ENCODE data around the gene REXO1. TPM values are rescaled to one million over a fixed set of nuclear protein-coding genes. Genes with fewer than 3 reads are reported as not detected.

Gene REXO1
- total RNA-seq, 1 experiment from 2014 or later, result 25.8 TPM

DNA sequence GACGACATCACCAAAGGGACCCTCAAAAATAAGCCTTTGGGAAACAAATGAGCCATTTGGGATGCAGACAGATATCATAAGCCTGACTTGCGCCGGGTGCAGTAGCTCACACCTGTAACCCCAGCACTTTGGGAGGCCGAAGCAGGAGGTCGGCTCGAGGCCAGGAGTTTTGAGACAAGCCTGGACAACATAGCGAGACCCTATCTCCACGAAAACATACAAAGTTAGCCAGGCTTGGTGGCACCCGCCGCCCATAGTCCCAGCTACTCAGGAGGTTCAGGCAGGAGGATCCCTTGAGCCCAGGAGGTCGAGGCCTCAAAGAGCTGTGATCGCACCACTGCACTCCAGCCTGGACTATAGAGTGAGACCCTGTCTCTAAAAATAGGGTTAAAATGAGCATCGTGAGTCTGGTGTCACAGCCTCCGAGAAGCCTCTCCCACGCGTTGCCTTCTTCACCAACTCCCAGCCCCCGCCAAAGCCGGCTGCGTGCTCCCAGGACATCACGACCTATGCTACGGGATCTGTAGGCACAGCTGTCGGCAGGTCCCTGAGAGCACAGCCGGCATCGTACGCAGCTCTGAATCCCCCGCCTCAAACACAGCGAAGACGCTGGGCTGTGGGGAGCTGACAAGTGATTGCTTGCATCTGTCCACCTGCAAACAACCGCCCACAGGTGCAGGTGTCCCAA is 1.6 kb downstream of the REXO1 start:
- no peaks in the 10 kb centered on the region for H3K36me3 ChIP-seq (ENCODE audit: low read depth)
- ChIA-PET CTCF (interaction anchor here (0.5 kb wide), 1 partner anchor 21 kb away, joined by 16 read pairs; no protein-coding TSS in a partner anchor), POLR2A (ENCODE audit: unreplicated experiment) (no interaction called here)
- H3F3A ChIP-seq (ENCODE audit: insufficient read depth, low read depth), result peaks cover 14% of the 10 kb centered on the region; the same call in 1 of the 2 replicates
- H2AFZ ChIP-seq, result no peak overlapping the region
- H3K9me3 ChIP-seq (ENCODE audit: insufficient read depth, low read depth), result no peaks in the 10 kb centered on the region
- H3K9me2 ChIP-seq (ENCODE audit: insufficient read depth), result no peaks in the 10 kb centered on the region
- TF ChIP-seq, protein P1, sequence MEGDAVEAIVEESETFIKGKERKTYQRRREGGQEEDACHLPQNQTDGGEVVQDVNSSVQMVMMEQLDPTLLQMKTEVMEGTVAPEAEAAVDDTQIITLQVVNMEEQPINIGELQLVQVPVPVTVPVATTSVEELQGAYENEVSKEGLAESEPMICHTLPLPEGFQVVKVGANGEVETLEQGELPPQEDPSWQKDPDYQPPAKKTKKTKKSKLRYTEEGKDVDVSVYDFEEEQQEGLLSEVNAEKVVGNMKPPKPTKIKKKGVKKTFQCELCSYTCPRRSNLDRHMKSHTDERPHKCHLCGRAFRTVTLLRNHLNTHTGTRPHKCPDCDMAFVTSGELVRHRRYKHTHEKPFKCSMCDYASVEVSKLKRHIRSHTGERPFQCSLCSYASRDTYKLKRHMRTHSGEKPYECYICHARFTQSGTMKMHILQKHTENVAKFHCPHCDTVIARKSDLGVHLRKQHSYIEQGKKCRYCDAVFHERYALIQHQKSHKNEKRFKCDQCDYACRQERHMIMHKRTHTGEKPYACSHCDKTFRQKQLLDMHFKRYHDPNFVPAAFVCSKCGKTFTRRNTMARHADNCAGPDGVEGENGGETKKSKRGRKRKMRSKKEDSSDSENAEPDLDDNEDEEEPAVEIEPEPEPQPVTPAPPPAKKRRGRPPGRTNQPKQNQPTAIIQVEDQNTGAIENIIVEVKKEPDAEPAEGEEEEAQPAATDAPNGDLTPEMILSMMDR (conservative IDR thresholded peaks at IDR 0.05), result no peak
- TF ChIP-seq EZH2 (IDR thresholded peaks at IDR 0.05; ENCODE audit: low read depth), result no peak
- DNase-seq, result no peak
- H3K4me1 ChIP-seq (replicated peaks; ENCODE audit: insufficient read depth), result 0 out of 2 replicates have a peak, but pooled peaks cover 11% of the 10 kb centered on the region
- peak overlapping the region; percentile 73 for H3K4me3 ChIP-seq
- intact Hi-C loops (cut with micrococcal nuclease; ENCODE audit: unreplicated experiment), result no loop called here
- BruUV-seq (replicated peaks), result TSS peak; percentile 43
- H3K79me2 ChIP-seq (ENCODE audit: low read depth), result peaks cover 51% of the 10 kb centered on the region
- H3K27ac ChIP-seq, result no peak overlapping the region
- H3K27me3 ChIP-seq (ENCODE audit: insufficient read depth, low read depth), result no peaks in the 10 kb centered on the region
- H3K4me2 ChIP-seq, result peak overlapping the region; percentile 96
- peaks cover 51% of the 10 kb centered on the region for H4K20me1 ChIP-seq (ENCODE audit: insufficient read depth)

DNA sequence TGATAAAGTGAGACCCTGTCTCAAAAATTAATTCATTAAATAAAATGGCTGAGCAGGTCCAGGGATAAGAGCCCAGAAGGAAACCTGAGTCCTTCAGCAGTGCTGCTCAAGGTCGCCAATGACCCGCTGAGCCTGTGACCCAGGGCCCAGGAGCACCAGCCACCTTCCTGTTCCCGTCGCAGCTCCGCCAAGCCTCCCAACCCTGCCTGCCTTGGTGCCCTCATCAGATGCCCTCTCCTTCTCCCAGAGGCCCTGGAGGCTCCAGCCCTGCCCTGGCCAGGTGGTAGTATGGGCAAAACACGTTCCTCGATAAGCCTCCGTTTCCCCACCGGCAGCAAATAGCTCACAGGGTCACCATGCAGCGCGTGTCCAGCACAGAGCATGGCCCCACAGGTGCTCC is 2.6 kb downstream of the REXO1 start:
- Histone ChIP-seq H3K79me2 (ENCODE audit: low read depth) (peaks cover 51% of the 10 kb centered on the region), H3K9me2 (ENCODE audit: insufficient read depth) (no peaks in the 10 kb centered on the region), H3K36me3 (ENCODE audit: low read depth) (no peaks in the 10 kb centered on the region), H3F3A (ENCODE audit: insufficient read depth, low read depth) (peaks cover 14% of the 10 kb centered on the region; the same call in 1 of the 2 replicates), H3K9me3 (ENCODE audit: insufficient read depth, low read depth) (no peaks in the 10 kb centered on the region), H3K27me3 (ENCODE audit: insufficient read depth, low read depth) (no peaks in the 10 kb centered on the region), H3K4me3 (no peak overlapping the region), H3K4me1 (replicated peaks; ENCODE audit: insufficient read depth) (0 out of 2 replicates have a peak, but pooled peaks cover 11% of the 10 kb centered on the region), H3K27ac (no peak overlapping the region), H4K20me1 (ENCODE audit: insufficient read depth) (peaks cover 57% of the 10 kb centered on the region), H2AFZ (no peak overlapping the region), H3K4me2 (peak overlapping the region; percentile 13; the same call in 1 of the 2 replicates)
- CTCF ChIA-PET, result no interaction called here
- POLR2A ChIA-PET (ENCODE audit: unreplicated experiment), result no interaction called here
- no TSS peak for BruUV-seq (replicated peaks)
- no peak for DNase-seq
- TF ChIP-seq, protein P1 (conservative IDR thresholded peaks at IDR 0.05), result no peak
- TF ChIP-seq EZH2 (IDR thresholded peaks at IDR 0.05; ENCODE audit: low read depth), result no peak
- intact Hi-C loops (cut with micrococcal nuclease; ENCODE audit: unreplicated experiment), result no loop called here

DNA sequence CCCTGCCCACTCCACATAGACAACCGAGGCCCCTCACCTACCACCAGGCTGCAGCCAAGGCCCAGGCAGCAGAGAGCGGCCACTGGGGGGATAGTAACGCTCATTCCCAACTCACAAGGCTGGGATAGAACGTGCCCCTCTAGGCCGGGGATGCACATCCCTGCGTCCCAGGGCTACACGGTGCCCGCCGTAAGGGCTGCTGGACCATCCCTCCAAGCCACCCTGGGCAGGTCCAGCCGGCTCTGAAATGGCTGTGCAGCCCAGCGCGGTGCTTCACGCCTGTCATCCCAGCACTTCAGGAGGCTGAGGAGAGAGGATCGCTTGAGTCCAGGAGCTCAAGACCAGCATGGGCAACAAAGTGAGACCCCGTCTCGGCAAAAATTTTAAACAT is 3.2 kb downstream of the REXO1 start:
- intact Hi-C loops (cut with micrococcal nuclease; ENCODE audit: unreplicated experiment), result no loop called here
- Histone ChIP-seq H2AFZ (no peak overlapping the region), H3K9me2 (ENCODE audit: insufficient read depth) (no peaks in the 10 kb centered on the region), H3F3A (ENCODE audit: insufficient read depth, low read depth) (peaks cover 14% of the 10 kb centered on the region; the same call in 1 of the 2 replicates), H3K4me2 (no peak overlapping the region), H3K27me3 (ENCODE audit: insufficient read depth, low read depth) (no peaks in the 10 kb centered on the region), H3K4me1 (replicated peaks; ENCODE audit: insufficient read depth) (0 out of 2 replicates have a peak, but pooled peaks cover 11% of the 10 kb centered on the region), H3K27ac (no peak overlapping the region), H3K36me3 (ENCODE audit: low read depth) (no peaks in the 10 kb centered on the region), H3K4me3 (no peak overlapping the region), H3K79me2 (ENCODE audit: low read depth) (peaks cover 51% of the 10 kb centered on the region), H4K20me1 (ENCODE audit: insufficient read depth) (peaks cover 62% of the 10 kb centered on the region), H3K9me3 (ENCODE audit: insufficient read depth, low read depth) (no peaks in the 10 kb centered on the region)
- ChIA-PET CTCF (no interaction called here), POLR2A (ENCODE audit: unreplicated experiment) (no interaction called here)
- no peak for TF ChIP-seq EZH2 (IDR thresholded peaks at IDR 0.05; ENCODE audit: low read depth)
- TF ChIP-seq, protein P1 (conservative IDR thresholded peaks at IDR 0.05), result no peak
- no TSS peak for BruUV-seq (replicated peaks)
- DNase-seq, result no peak

All from PC-9 (cell line).